NCI-H69 (cell line): ENCODE measurements around the gene INVS.
A peak's percentile ranks its signal among the peaks of the same experiment; 100 is the strongest.

ENCODE experiments used
- DNase-seq: peaks from one replicate; lab custom pipeline; 2025; lab: John Stamatoyannopoulos, UW

INVS gene

GRCh38 chr9:100281676-100282387 lies 182.8 kb downstream of the INVS start:
- DNase-seq, result no peak

- DNase-seq, result no peak
These were observed 183.3 kb downstream of the INVS start for GRCh38 chr9:100282388-100282719.

GRCh38 chr9:100284247-100284646 lies 185.2 kb downstream of the INVS start:
- DNase-seq, result no peak

GRCh38 chr9:100285080-100285479 lies 186.0 kb downstream of the INVS start:
- DNase-seq, result no peak

GRCh38 chr9:100285601-100286000 lies 186.6 kb downstream of the INVS start:
- DNase-seq, result no peak

GRCh38 chr9:100286257-100286656 lies 187.2 kb downstream of the INVS start:
- no peak for DNase-seq

GRCh38 chr9:100287186-100287585 lies 188.1 kb downstream of the INVS start:
- DNase-seq, result no peak

- DNase-seq, result no peak
These were observed 191.7 kb downstream of the INVS start for GRCh38 chr9:100290714-100291113.

- no peak for DNase-seq
These were observed 193.4 kb downstream of the INVS start for GRCh38 chr9:100292414-100292813.

- no peak for DNase-seq
These were observed 195.3 kb downstream of the INVS start for GRCh38 chr9:100294341-100294740.

- DNase-seq, result no peak
These were observed 195.8 kb downstream of the INVS start for GRCh38 chr9:100294806-100295205.

- no peak for DNase-seq
These were observed 196.2 kb downstream of the INVS start for GRCh38 chr9:100295240-100295639.

- DNase-seq, result no peak
These were observed 197.4 kb downstream of the INVS start for GRCh38 chr9:100296407-100296806.

GRCh38 chr9:100298378-100298777 lies 199.3 kb downstream of the INVS start:
- DNase-seq, result no peak

GRCh38 chr9:100303747-100304146 lies 204.7 kb downstream of the INVS start:
- DNase-seq, result no peak

- no peak for DNase-seq
These were observed 207.2 kb downstream of the INVS start for GRCh38 chr9:100306283-100306682.

GRCh38 chr9:100307080-100307479 lies 208.0 kb downstream of the INVS start:
- peak; percentile 50 for DNase-seq

- no peak for DNase-seq
These were observed 210.0 kb downstream of the INVS start for GRCh38 chr9:100308965-100309564.

GRCh38 chr9:100309992-100310391 lies 210.9 kb downstream of the INVS start:
- no peak for DNase-seq

- no peak for DNase-seq
These were observed 216.5 kb downstream of the INVS start for GRCh38 chr9:100315561-100315960.

- no peak for DNase-seq
These were observed 218.7 kb downstream of the INVS start for GRCh38 chr9:100317706-100318105.

- DNase-seq, result peak; percentile 66
These were observed 224.0 kb downstream of the INVS start for GRCh38 chr9:100322954-100323536.

GRCh38 chr9:100324594-100325200 lies 225.7 kb downstream of the INVS start:
- peak; percentile 53 for DNase-seq
